OCI-LY3 (cell line): ENCODE measurements around the gene B4GALNT4.
A peak's percentile ranks its signal among the peaks of the same experiment; 100 is the strongest.
"Not testable (repeated sequence)": the region's sequence is repeated elsewhere in the genome, so short reads cannot be mapped to it uniquely, and the experiment has no call there.

ENCODE experiments used
- H2AFZ ChIP-seq: fragments of 200-600, 300-600 bp; shearing (Covaris generic); 2 replicates; pipeline ENCODE4 v1.6.0; 2014; ENCODE audit warnings: antibody characterized with exemption, low read depth, low read length
- H3K27ac ChIP-seq: fragments of 200-600, 300-600 bp; sonication (generic); 2 replicates; pipeline ENCODE4 v1.5.1; 2014; ENCODE audit warnings: mild to moderate bottlenecking, low read length, moderate library complexity, mixed read lengths
- H3K27me3 ChIP-seq: fragments of 200-600, 300-600 bp; sonication (generic); 2 replicates; pipeline ENCODE4 v1.6.1; 2014; ENCODE audit warnings: low read depth, low read length, mixed read lengths
- H3K36me3 ChIP-seq: fragments of 200-600, 300-600 bp; sonication (generic); replicated peaks from 2 replicates; pipeline ENCODE3; 2014; ENCODE audit warnings: low read depth, low read length, mixed read lengths
- H3K4me1 ChIP-seq: fragments of 300-600, 200-600 bp; sonication (generic); 2 replicates; pipeline ENCODE4 v1.6.1; 2014; ENCODE audit warnings: low read length, mixed read lengths
- H3K4me2 ChIP-seq: fragments of 200-600, 300-600 bp; sonication (generic); 2 replicates; pipeline ENCODE4 v1.6.1; 2014; ENCODE audit warnings: low read length, mixed read lengths
- H3K4me3 ChIP-seq: fragments of 300-600, 200-600 bp; sonication (generic); 2 replicates; pipeline ENCODE4 v1.5.1; 2014; ENCODE audit warnings: antibody characterized with exemption, mild to moderate bottlenecking, low read length, moderate library complexity
- H3K79me2 ChIP-seq: fragments of 300-600, 200-600 bp; shearing (Covaris generic); 2 replicates; pipeline ENCODE4 v1.6.1; 2014; ENCODE audit warnings: mild to moderate bottlenecking, low read length, mixed read lengths
- H3K9ac ChIP-seq: fragments of 300-600, 200-600 bp; shearing (Covaris generic); 2 replicates; pipeline ENCODE4 v1.6.0; 2014; ENCODE audit warnings: mild to moderate bottlenecking, low read length, moderate library complexity
- H3K9me3 ChIP-seq: fragments of 200-600, 300-600 bp; shearing (Covaris generic); 2 replicates; pipeline ENCODE4 v1.6.1; 2014; ENCODE audit warnings: low read length, mixed read lengths; ENCODE audit not compliant: insufficient read depth
- H4K20me1 ChIP-seq: fragments of 200-600, 300-600 bp; sonication (generic); 2 replicates; pipeline ENCODE4 v1.6.1; 2016; ENCODE audit warnings: low read length, mixed read lengths; ENCODE audit not compliant: insufficient read depth
- EZH2phosphoT487 ChIP-seq: fragments of 200-600 bp; shearing (Covaris generic); IDR thresholded peaks from 2 replicates; pipeline ENCODE4 v1.6.1; 2018; ENCODE audit warnings: antibody characterized with exemption, mixed run types, low read depth
- TF ChIP-seq, protein P1 (sequence below): fragments of 200-600, 300-600 bp; sonication (generic); IDR thresholded peaks from 2 replicates; pipeline ENCODE4 v1.5.1; 2014; ENCODE audit warnings: antibody characterized with exemption, low read length, low read depth

Gene B4GALNT4

DNA sequence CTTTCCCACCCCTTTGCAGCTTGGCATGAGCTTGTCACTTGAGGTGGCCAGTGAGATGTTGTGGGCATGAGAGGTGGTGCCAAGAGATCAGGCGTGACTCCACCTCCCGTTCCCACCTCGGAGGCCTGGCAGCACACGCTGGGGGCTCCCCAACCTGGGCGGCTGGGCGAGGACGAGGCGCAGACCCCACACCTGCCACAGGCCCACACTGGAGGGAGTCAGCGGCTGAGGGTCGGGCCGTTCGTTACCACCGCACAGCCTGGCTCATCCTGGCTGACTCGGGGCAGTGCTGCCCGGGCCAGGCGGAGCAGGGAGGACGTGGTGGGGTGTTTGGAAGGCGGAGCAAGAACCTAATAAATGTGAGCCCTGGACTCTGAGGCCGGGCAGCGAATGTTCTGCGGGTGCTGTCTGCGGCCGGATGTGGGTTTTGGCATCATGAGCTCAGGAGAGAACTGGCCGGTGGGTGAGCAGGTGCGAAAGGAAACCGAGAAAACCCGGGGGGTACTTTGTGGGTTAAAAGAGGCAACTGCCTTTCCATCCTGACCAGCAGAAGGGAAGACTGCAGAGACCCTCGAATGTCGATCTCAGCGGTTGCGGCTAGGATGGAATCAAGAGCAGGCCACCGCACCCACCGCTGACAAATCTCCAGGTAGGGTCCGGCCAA, 38.5 kb upstream of the B4GALNT4 start:
- H3K79me2 ChIP-seq = no peaks in the 10 kb centered on the region
- H3K9ac ChIP-seq = peak overlapping the region; percentile 12; the same call in 1 of the 2 replicates
- H3K36me3 ChIP-seq = no peaks in the 10 kb centered on the region
- H3K27ac ChIP-seq = 0 out of 2 replicates have a peak overlapping the region, but pooled peaks have one; percentile 19
- peaks cover 52% of the 10 kb centered on the region for H3K4me1 ChIP-seq
- no peaks in the 10 kb centered on the region for H4K20me1 ChIP-seq
- no peak overlapping the region for H2AFZ ChIP-seq
- peak overlapping the region; percentile 54 for H3K4me2 ChIP-seq
- H3K27me3 ChIP-seq = no peaks in the 10 kb centered on the region
- peak overlapping the region; percentile 57 for H3K4me3 ChIP-seq
- TF ChIP-seq, protein P1, sequence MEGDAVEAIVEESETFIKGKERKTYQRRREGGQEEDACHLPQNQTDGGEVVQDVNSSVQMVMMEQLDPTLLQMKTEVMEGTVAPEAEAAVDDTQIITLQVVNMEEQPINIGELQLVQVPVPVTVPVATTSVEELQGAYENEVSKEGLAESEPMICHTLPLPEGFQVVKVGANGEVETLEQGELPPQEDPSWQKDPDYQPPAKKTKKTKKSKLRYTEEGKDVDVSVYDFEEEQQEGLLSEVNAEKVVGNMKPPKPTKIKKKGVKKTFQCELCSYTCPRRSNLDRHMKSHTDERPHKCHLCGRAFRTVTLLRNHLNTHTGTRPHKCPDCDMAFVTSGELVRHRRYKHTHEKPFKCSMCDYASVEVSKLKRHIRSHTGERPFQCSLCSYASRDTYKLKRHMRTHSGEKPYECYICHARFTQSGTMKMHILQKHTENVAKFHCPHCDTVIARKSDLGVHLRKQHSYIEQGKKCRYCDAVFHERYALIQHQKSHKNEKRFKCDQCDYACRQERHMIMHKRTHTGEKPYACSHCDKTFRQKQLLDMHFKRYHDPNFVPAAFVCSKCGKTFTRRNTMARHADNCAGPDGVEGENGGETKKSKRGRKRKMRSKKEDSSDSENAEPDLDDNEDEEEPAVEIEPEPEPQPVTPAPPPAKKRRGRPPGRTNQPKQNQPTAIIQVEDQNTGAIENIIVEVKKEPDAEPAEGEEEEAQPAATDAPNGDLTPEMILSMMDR = no peak
- no peak for TF ChIP-seq EZH2phosphoT487
- H3K9me3 ChIP-seq = no peaks in the 10 kb centered on the region; the same call in 1 of the 2 replicates

DNA sequence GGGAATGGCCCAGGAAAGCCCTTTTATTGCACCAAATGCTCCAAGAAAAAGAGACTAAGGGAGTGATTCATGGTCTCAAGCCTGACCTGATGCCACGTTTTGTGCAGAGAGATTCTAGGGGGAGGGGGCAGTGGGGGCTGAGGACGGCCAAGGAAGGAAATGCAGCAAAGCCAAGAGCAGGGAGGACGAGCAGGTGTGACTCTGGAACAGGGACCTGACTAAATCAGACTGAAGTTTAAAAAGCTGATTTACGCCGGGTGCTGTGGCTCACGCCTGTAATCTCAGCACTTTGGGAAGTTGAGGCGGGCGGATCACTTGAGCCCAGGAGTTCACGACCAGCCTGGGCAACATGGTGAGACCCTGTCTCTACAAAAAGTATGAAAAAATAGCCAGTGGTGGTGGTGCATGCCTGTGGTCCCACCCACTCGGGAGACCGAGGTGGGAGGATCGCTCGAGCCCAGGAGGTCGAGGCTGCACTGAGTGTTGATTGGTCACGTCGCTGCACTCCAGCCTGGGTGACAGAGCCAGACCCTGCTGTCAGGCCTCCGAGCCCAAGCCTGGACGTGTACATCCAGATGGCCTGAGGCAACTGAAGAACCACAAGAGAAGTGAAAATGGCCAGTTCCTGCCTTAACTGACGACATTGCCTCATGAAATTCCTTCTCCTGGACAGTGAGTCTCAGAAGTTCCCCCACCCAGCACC, 37.8 kb upstream of the B4GALNT4 start:
- peak overlapping the region; percentile 57 for H3K4me3 ChIP-seq
- H2AFZ ChIP-seq = no peak overlapping the region
- H3K4me2 ChIP-seq = peak overlapping the region; percentile 54
- H3K36me3 ChIP-seq = no peaks in the 10 kb centered on the region
- peaks cover 46% of the 10 kb centered on the region for H3K4me1 ChIP-seq
- H4K20me1 ChIP-seq = no peaks in the 10 kb centered on the region
- no peaks in the 10 kb centered on the region; the same call in 1 of the 2 replicates for H3K9me3 ChIP-seq
- H3K27me3 ChIP-seq = no peaks in the 10 kb centered on the region
- H3K27ac ChIP-seq = no peak overlapping the region
- H3K79me2 ChIP-seq = no peaks in the 10 kb centered on the region
- TF ChIP-seq, protein P1 = no peak
- no peak for TF ChIP-seq EZH2phosphoT487
- no peak overlapping the region for H3K9ac ChIP-seq

DNA sequence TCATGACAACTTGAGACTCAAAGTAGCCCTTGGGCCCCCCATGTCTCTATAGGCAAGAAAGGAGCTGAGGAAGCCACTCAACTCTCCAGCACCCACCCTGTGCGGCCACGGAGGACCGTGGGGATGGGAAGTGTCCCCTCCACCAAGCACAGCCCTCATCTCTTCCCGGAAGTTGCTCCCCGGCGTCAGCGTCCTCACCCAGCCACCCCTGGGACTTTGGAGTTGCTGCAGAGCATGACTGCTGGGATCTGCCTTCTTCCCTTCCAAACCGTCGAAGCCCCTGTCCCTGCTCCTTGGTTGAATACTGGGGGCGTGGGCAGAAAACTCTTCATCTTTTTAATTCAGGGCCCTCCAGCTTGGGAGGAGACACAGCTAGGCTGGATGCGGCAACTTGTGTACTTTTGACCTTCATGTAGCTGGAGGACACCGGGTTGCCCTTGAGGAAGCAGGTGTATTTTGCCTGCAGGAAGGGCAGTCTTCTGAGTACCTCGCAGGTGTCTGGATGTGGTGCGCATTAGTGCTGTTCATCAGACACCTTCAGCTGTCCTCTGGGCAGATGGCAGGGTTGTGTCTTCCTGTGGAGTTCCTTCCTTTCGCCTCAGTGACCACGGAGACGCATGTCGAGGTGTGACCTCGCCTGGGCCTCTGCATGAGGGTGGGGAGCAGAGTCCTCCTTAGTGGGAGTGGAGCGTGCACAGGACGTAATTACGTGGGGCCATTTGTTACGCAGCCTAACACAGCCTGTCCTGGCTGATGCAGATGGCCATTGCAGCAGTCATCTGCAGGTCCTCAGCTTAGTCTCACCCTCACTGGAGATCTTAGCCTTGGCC, 36.4 kb upstream of the B4GALNT4 start:
- Histone ChIP-seq H3K9ac (no peak overlapping the region), H2AFZ (no peak overlapping the region), H3K27me3 (no peaks in the 10 kb centered on the region), H3K27ac (no peak overlapping the region), H3K4me2 (no peak overlapping the region), H3K79me2 (no peaks in the 10 kb centered on the region), H3K4me1 (peaks cover 34% of the 10 kb centered on the region), H3K4me3 (no peak overlapping the region), H3K9me3 (no peaks in the 10 kb centered on the region; the same call in 1 of the 2 replicates), H3K36me3 (no peaks in the 10 kb centered on the region), H4K20me1 (no peaks in the 10 kb centered on the region)
- no peak for TF ChIP-seq EZH2phosphoT487
- TF ChIP-seq, protein P1 = no peak

DNA sequence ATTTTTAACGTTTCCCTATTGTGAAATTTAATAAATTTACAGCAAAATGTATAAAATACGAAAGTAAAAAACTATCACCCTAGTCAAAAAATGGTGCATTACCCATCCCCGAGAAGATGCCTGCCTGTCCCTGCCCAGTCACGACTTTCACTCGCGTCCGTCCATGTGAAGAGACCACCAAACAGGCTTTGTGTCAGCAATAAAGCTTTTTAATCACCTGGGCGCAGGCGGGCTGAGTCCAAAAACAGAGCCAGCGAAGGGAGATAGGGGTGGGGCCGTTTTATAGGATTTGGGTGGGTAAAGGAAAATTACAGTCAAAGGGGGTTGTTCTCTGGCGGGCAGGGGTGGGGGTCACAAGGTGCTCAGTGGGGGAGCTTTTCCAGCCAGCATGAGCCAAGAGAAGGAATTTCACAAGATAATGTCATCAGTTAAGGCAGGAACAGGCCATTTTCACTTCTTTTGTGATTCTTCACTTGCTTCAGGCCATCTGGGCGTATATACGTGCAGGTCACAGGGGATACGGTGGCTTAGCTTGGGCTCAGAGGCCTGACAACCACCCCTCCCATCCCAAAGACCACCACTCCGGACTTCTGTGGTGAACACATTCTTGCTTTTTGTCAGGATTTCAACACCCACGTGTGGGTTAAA, 35.6 kb upstream of the B4GALNT4 start:
- not testable (repeated sequence) for H3K27ac ChIP-seq, H3K4me3 ChIP-seq, H3K4me2 ChIP-seq, H3K36me3 ChIP-seq, H3K27me3 ChIP-seq, H4K20me1 ChIP-seq, H3K79me2 ChIP-seq, H2AFZ ChIP-seq, H3K9me3 ChIP-seq, H3K9ac ChIP-seq
- H3K4me1 ChIP-seq = peaks cover 30% of the 10 kb centered on the region
